ENCODE measurements around the gene GALNT4.

Gene GALNT4

GRCh38 chr12:89524541-89525304 is at the start of gene GALNT4:
TSS of gene GALNT4 (minus strand) at chr12:89524796. CDS start at chr12:89524549, 247 bp downstream.
- peak; percentile 80 for DNase-seq

GRCh38 chr12:89573051-89573810 is 48.6 kb upstream of the GALNT4 start:
- DNase-seq, result no peak

- DNase-seq, result no peak
Observed at GRCh38 chr12:89571491-89572195, 47.0 kb upstream of the GALNT4 start.

- no peak for DNase-seq
Observed at GRCh38 chr12:89568484-89568883, 43.9 kb upstream of the GALNT4 start.

GRCh38 chr12:89567691-89568239 is 43.2 kb upstream of the GALNT4 start:
- DNase-seq, result no peak

- DNase-seq, result no peak
Observed at GRCh38 chr12:89566615-89567014, 42.0 kb upstream of the GALNT4 start.

- DNase-seq, result no peak
Observed at GRCh38 chr12:89565002-89565401, 40.4 kb upstream of the GALNT4 start.

- DNase-seq, result no peak
Observed at GRCh38 chr12:89559753-89560152, 35.2 kb upstream of the GALNT4 start.

- DNase-seq, result no peak
Observed at GRCh38 chr12:89556976-89557375, 32.4 kb upstream of the GALNT4 start.

GRCh38 chr12:89552376-89552775 is 27.8 kb upstream of the GALNT4 start:
- DNase-seq, result no peak

- DNase-seq, result no peak
Observed at GRCh38 chr12:89551747-89552146, 27.2 kb upstream of the GALNT4 start.

- no peak for DNase-seq
Observed at GRCh38 chr12:89547101-89547500, 22.5 kb upstream of the GALNT4 start.

- no peak for DNase-seq
Observed at GRCh38 chr12:89546151-89546550, 21.6 kb upstream of the GALNT4 start.

GRCh38 chr12:89544681-89545184 is 20.1 kb upstream of the GALNT4 start:
- no peak for DNase-seq

- DNase-seq, result no peak
Observed at GRCh38 chr12:89544022-89544421, 19.4 kb upstream of the GALNT4 start.

GRCh38 chr12:89542912-89543592 is 18.5 kb upstream of the GALNT4 start:
- peak; percentile 75 for DNase-seq

GRCh38 chr12:89542236-89542635 is 17.6 kb upstream of the GALNT4 start:
- no peak for DNase-seq

GRCh38 chr12:89540586-89540985 is 16.0 kb upstream of the GALNT4 start:
- no peak for DNase-seq

- no peak for DNase-seq
Observed at GRCh38 chr12:89539426-89540223, 15.0 kb upstream of the GALNT4 start.

GRCh38 chr12:89538897-89539296 is 14.3 kb upstream of the GALNT4 start:
- DNase-seq, result no peak

GRCh38 chr12:89537389-89537788 is 12.8 kb upstream of the GALNT4 start:
- DNase-seq, result no peak

- peak; percentile 69 for DNase-seq
Observed at GRCh38 chr12:89529738-89530137, 5.1 kb upstream of the GALNT4 start.

All from CD4-positive, alpha-beta T cell treated with Interleukin-12 subunit alpha and Interleukin-12 subunit beta, for 1 hour (primary cell).